Activated CD4-positive, alpha-beta memory T cell treated with anti-CD3 and anti-CD28 coated beads for 36 hours (primary cell): Measurements from ENCODE around the gene ARPC2. TPM values are rescaled to one million over a fixed set of nuclear protein-coding genes. Genes with fewer than 3 reads are reported as not detected.
A peak's percentile ranks its signal among the peaks of the same experiment; 100 is the strongest.

Experiments
- CTCF ChIA-PET: fragments of 350-600 bp; sonication (Branson Sonifier 250); formaldehyde crosslinking; loops from one replicate; lab custom pipeline; 2021; ENCODE audit warnings: antibody characterized with exemption, inconsistent platforms; lab: Charles Lee
- POLR2A ChIA-PET: fragments of 350-600 bp; sonication (Branson Sonifier 250); formaldehyde crosslinking; loops from one replicate; lab custom pipeline; 2021; ENCODE audit warnings: antibody characterized with exemption; lab: Charles Lee
- DNase-seq: peaks from one replicate; pipeline ENCODE4 v3.0.0-alpha.2; 2020
- H3K27ac Mint-ChIP-seq: one replicate; pipeline ENCODE4 v1.8.0; 2021; ENCODE audit warnings: mixed read lengths
- H3K27me3 Mint-ChIP-seq: one replicate; pipeline ENCODE4 v1.8.0; 2021; ENCODE audit warnings: mixed read lengths
- H3K36me3 Mint-ChIP-seq: one replicate; pipeline ENCODE4 v1.8.0; 2021; ENCODE audit warnings: mixed read lengths
- H3K4me1 Mint-ChIP-seq: one replicate; pipeline ENCODE4 v1.8.0; 2021; ENCODE audit warnings: low read depth, mixed read lengths
- H3K4me3 Mint-ChIP-seq: one replicate; pipeline ENCODE4 v1.8.0; 2021; ENCODE audit warnings: mild to moderate bottlenecking, mixed read lengths
- H3K9me3 Mint-ChIP-seq: one replicate; pipeline ENCODE4 v1.8.0; 2021; ENCODE audit warnings: mixed read lengths
- intact Hi-C: fragments of 100-400 bp; cut with micrococcal nuclease; formaldehyde crosslinking; loops from one replicate; pipeline ENCODE4 v1.15.1; 2023
- total RNA-seq, 2 experiments: library from RNA; stranded (reverse); gene quantifications; one replicate each; pipeline ENCODE4 v1.2.3, GENCODE V29; 2021

The ARPC2 gene
- total RNA-seq, 2 experiments from 2014 or later: 564 to 570 TPM

DNA sequence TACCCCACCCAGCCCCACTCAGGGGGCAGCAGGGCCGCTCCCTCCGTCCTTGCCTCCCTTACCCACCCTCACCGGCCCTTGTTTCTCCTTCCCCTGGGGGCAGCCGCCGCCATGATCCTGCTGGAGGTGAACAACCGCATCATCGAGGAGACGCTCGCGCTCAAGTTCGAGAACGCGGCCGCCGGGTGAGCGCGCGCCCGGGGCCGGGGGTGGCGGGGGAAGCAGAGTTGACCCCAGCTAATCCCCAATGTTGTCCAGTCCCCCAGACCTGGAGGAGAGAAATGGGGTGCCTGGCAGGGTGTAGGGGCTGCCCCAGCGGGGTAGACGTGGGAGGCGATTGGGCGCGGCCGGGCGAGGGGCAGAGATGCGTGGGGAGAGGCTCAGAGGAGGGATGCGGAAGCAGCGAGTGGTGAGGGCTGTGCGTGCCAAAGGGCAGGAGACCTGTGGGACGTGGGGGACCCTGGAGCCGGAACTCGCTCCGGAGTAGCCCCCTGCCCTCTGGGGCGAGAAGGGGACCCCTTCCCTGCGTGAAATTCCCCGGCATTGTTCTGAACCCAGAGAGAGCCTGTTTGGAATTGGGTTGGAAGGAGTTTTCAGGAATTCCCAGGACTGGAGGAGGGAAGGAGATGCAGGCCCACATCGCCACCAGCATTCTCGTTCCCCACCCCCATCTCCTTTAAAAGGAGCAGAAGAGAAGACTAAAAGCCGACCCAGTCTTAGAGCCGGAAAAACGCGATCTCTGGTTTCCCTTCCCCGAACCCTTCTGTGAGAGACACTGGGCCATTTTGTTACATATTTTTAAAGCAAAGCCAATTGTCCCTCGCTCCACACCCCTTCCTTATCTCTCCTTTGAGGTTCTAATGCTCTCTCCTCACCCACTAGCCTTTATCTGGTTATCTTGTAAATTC is 625 bp downstream of the ARPC2 start:
- POLR2A ChIA-PET: interaction anchor here (0.6 to 2.3 kb wide), 5 partner anchors 12 to 69 kb away, joined by 4 to 12 read pairs (median 6); partner anchors contain the start of genes AAMP and PNKD
- DNase-seq: peak; percentile 86
- no peaks in the 10 kb centered on the region for H3K27me3 Mint-ChIP-seq
- H3K4me3 Mint-ChIP-seq: peak overlapping the region; percentile 83
- CTCF ChIA-PET: interaction anchor here (1.0 to 4.6 kb wide), 4 partner anchors 11 to 40 kb away, joined by 3 to 30 read pairs (median 8); no protein-coding TSS in a partner anchor
- intact Hi-C loops: loop anchor here (1.0 to 5.0 kb wide), 7 partner anchors 12 to 680 kb away; partner anchors contain the start of genes AAMP, CNOT9, PNKD and USP37
- peaks cover 41% of the 10 kb centered on the region for H3K4me1 Mint-ChIP-seq
- H3K36me3 Mint-ChIP-seq: peaks cover 44% of the 10 kb centered on the region
- peak overlapping the region; percentile 91 for H3K27ac Mint-ChIP-seq
- no peaks in the 10 kb centered on the region for H3K9me3 Mint-ChIP-seq

DNA sequence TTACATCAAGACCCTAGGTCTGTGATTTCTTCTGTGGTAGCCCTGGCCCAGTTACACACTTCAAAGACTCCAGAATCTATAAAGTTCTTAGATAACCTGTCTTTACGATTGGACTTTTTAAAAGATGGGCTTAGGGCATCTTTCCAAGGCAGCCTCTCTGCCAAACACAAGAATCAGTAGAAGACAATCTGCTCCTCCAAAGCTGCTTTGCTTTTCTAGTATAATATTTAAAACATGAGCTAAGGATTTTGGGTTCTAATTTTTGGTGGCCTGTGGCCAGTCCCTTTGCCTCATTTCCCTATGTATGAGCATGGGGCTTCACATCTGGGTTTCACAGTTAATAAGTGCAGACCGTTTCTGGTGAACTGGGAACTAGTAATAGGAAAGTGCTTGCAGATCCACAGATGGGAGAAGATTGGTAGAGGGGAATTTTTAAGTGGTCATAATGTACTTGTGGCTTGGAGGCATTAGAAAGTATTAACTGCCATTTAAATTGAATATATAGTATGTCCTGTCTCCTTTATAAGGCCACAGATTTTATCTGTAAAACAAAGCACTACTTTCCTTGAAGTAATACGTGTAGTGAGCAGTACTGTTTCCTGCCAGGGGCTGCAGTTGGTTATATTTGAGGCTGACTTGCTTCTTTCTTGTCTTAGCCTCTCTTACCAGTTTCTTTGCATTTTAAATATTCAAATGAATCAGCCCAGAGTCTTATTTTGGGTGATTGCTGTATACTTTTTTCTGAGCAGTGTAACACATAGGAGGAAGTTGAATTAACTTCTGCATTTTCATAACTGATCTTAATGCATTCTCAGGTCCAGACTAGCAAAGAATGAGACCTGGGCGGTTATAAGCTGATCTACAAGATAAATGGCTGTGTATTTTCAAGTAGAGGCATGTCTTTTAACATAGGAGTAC is 1.5 kb downstream of the ARPC2 start:
- H3K4me1 Mint-ChIP-seq: peaks cover 50% of the 10 kb centered on the region
- ChIA-PET POLR2A (interaction anchor here (0.6 to 2.3 kb wide), 3 partner anchors 11 to 52 kb away, joined by 4 to 12 read pairs (median 6); partner anchors contain the start of genes AAMP and PNKD), CTCF (interaction anchor here (0.8 to 4.6 kb wide), 4 partner anchors 8 to 36 kb away, joined by 3 to 30 read pairs (median 4); no protein-coding TSS in a partner anchor)
- peak overlapping the region; percentile 91 for H3K27ac Mint-ChIP-seq
- H3K27me3 Mint-ChIP-seq: no peaks in the 10 kb centered on the region
- no peaks in the 10 kb centered on the region for H3K9me3 Mint-ChIP-seq
- peaks cover 48% of the 10 kb centered on the region for H3K36me3 Mint-ChIP-seq
- intact Hi-C loops: loop anchor here (1.0 to 5.0 kb wide), 6 partner anchors 11 to 679 kb away; partner anchors contain the start of genes CNOT9 and USP37
- DNase-seq: peak; percentile 65
- peak overlapping the region; percentile 83 for H3K4me3 Mint-ChIP-seq

DNA sequence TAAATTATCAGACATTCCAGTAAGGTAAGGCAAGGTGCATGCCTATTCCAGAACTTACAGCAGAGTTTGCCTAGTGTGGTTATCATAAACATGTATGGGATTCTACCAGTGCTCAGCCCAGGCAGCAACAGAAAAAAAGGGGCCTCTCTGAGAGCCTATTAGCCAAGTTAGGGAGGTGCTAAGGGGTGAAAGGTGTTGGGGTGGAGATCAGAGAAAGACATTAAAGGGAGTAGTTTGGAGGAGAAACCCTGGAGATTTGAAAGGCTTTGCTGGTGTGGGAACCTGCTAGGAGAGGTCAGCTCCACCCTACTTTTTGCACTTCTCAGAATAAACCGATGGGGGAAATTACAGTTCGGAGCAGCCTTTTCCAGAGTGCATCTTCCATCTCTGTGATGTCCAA is 2.9 kb downstream of the ARPC2 start:
- H3K36me3 Mint-ChIP-seq: peaks cover 61% of the 10 kb centered on the region
- H3K27ac Mint-ChIP-seq: peak overlapping the region; percentile 91
- no peaks in the 10 kb centered on the region for H3K9me3 Mint-ChIP-seq
- POLR2A ChIA-PET: interaction anchor here (1.2 to 2.3 kb wide), 4 partner anchors 9 to 67 kb away, joined by 4 to 12 read pairs (median 8); partner anchors contain the start of genes AAMP and PNKD
- H3K27me3 Mint-ChIP-seq: no peaks in the 10 kb centered on the region
- H3K4me1 Mint-ChIP-seq: peaks cover 64% of the 10 kb centered on the region
- CTCF ChIA-PET: interaction anchor here (1.3 to 4.6 kb wide), 2 partner anchors 10 to 37 kb away, joined by 3 to 30 read pairs; no protein-coding TSS in a partner anchor
- peak overlapping the region; percentile 83 for H3K4me3 Mint-ChIP-seq
- intact Hi-C loops: loop anchor here (2.0 to 5.0 kb wide), 2 partner anchors 177 to 677 kb away; no protein-coding TSS in a partner anchor
- DNase-seq: no peak

DNA sequence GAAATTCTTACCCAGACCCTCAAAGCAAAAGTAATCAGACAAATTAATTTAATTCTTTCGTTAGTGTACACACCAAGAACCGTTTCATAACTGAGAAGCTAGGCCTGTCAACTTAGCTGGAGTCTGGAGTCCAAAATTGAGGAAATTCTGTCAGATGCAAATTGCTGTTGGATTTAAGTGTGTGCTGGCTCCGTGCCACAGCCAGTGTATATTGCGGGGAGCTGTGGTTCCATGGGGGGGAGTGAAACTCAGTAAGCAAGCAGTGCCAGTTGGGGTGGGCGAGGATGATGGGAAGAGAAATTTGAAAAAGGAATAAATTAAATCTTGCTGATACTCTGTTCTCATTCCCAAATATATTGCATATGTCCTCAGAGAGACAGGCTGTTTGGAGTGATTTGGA is 4.0 kb downstream of the ARPC2 start:
- CTCF ChIA-PET: interaction anchor here (0.5 to 4.6 kb wide), 4 partner anchors 9 to 49 kb away, joined by 3 to 30 read pairs (median 7); partner anchors contain the start of genes AAMP and PNKD
- DNase-seq: no peak
- H3K9me3 Mint-ChIP-seq: no peaks in the 10 kb centered on the region
- peaks cover 73% of the 10 kb centered on the region for H3K4me1 Mint-ChIP-seq
- peak overlapping the region; percentile 91 for H3K27ac Mint-ChIP-seq
- H3K27me3 Mint-ChIP-seq: no peaks in the 10 kb centered on the region
- POLR2A ChIA-PET: interaction anchor here (1.2 to 1.9 kb wide), 3 partner anchors 8 to 66 kb away, joined by 4 to 10 read pairs (median 5); no protein-coding TSS in a partner anchor
- peaks cover 70% of the 10 kb centered on the region for H3K36me3 Mint-ChIP-seq
- H3K4me3 Mint-ChIP-seq: peak overlapping the region; percentile 83
- intact Hi-C loops: no loop called here

DNA sequence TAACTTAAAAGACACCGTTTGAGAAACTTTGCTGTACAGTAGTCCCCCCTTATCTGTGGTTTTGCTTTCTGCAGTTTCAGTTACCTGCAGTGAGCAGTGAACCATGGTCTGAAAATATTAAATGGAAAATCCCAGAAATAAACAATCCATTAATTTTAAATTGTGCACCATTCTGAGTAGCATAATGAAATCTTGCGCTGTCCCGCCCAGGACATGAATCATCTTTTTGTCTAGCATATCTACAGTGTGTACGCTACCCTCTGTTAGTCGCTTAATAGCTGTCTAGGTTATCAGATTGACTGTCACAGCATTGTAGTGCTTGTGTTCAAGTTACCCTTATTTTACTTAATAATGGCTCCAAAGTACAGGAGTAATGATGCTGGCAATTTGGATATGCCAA is 6.1 kb downstream of the ARPC2 start:
- POLR2A ChIA-PET: no interaction called here
- H3K4me1 Mint-ChIP-seq: peaks cover 82% of the 10 kb centered on the region
- peak; percentile 43 for DNase-seq
- H3K4me3 Mint-ChIP-seq: peak overlapping the region; percentile 36
- no peaks in the 10 kb centered on the region for H3K9me3 Mint-ChIP-seq
- no peaks in the 10 kb centered on the region for H3K27me3 Mint-ChIP-seq
- H3K36me3 Mint-ChIP-seq: peaks cover 74% of the 10 kb centered on the region
- H3K27ac Mint-ChIP-seq: peak overlapping the region; percentile 77
- intact Hi-C loops: no loop called here
- CTCF ChIA-PET: interaction anchor here (1.4 to 2.8 kb wide), 2 partner anchors 37 to 47 kb away, joined by 3 to 9 read pairs; partner anchors contain the start of genes AAMP and PNKD

DNA sequence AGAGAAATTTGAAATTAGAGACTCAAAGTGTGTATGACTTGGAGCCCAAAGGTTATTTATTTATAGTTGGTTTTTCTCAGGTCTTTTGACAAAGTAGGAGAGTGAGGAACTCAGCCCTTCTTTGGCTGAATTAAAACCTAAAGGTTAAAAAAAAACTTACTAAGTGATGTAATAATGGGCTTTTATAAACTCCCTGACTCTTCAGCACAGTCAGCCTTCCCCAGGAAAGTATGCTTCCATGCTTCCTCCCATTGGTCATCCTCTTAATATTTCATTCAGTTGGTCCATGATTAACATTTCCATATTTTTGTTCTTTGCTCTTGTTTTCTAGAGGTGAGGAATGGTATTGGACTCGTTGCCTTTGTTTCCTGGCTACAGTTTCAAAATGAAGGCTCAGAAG is 7.2 kb downstream of the ARPC2 start:
- no peak for DNase-seq
- Mint-ChIP-seq H3K27me3 (no peaks in the 10 kb centered on the region), H3K27ac (peak overlapping the region; percentile 77), H3K4me1 (peaks cover 92% of the 10 kb centered on the region), H3K36me3 (peaks cover 73% of the 10 kb centered on the region), H3K9me3 (no peaks in the 10 kb centered on the region), H3K4me3 (peak overlapping the region; percentile 22)
- CTCF ChIA-PET: interaction anchor here (2.9 kb wide), 1 partner anchor 34 kb away, joined by 18 read pairs; no protein-coding TSS in a partner anchor
- intact Hi-C loops: no loop called here
- POLR2A ChIA-PET: no interaction called here

DNA sequence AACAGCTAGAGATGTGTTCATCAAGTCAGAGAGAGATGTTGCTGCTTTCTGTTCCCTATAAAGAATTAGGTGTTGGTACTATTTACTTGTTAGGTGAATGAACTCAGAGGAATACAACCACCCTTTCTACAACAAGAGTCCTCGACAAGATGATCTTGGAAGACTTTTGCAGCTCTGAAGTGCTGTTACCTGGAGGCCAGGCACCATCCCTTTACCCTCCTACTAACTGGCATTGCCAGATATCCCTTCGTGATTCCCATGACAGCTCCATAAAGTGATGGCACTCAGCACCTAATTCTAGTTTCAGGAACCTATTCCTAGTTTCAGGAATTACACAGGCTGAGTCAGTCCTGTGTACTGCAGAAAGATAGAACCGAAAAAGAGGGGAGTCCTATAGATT is 9.9 kb downstream of the ARPC2 start:
- POLR2A ChIA-PET: no interaction called here

DNA sequence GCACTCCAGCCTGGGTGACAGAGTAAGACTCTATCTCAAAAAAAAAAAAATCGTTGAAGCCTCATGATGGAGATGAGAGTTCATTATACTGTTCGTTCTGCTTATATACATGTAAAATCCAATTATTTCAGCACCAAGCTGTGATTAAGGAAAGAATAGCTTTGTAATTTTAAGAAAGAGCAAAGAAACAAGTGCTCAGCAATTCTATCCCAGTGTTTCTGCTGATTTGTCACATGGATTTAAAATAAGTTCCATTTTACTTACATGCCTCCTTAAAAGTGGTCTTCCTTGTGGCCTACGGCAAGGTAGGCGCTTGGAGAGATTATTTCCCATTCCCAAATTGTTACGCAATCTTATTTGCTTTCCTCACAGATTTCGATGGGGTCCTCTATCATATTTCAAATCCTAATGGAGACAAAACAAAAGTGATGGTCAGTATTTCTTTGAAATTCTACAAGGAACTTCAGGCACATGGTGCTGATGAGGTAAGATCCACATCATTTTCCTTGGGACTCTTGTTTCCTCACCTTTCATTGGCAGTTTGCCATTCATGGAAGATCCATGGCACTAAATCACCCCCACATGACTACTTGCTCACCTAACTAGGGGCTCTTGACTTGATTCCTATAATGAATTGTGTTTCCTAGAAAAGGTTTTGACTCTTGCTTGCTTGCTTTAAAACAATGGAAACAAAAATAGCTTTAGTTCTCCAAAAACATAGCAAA is 11.5 kb downstream of the ARPC2 start:
- ChIA-PET POLR2A (interaction anchor here (1.1 to 1.7 kb wide), 5 partner anchors 8 to 29 kb away, joined by 3 to 10 read pairs (median 4); no protein-coding TSS in a partner anchor), CTCF (interaction anchor here (0.6 to 3.8 kb wide), 6 partner anchors 8 to 42 kb away, joined by 3 to 30 read pairs (median 4); partner anchors contain the start of genes AAMP, ARPC2 and PNKD)
- Mint-ChIP-seq H3K9me3 (no peaks in the 10 kb centered on the region), H3K4me3 (no peak overlapping the region), H3K36me3 (peaks cover 74% of the 10 kb centered on the region), H3K27me3 (no peaks in the 10 kb centered on the region), H3K27ac (peak overlapping the region; percentile 91), H3K4me1 (peaks cover 76% of the 10 kb centered on the region)
- intact Hi-C loops: loop anchor here (1.0 to 2.0 kb wide), 5 partner anchors 10 to 58 kb away; partner anchors contain the start of genes AAMP and PNKD
- DNase-seq: no peak

More for the DNA sequence above, 9.9 kb downstream of the ARPC2 start:
- DNase-seq: no peak
- CTCF ChIA-PET: interaction anchor here (1.3 to 2.9 kb wide), 4 partner anchors 8 to 43 kb away, joined by 4 to 18 read pairs (median 5); partner anchors contain the start of genes AAMP and PNKD
- peaks cover 67% of the 10 kb centered on the region for H3K36me3 Mint-ChIP-seq
- no peak overlapping the region for H3K4me3 Mint-ChIP-seq
- H3K4me1 Mint-ChIP-seq: peaks cover 87% of the 10 kb centered on the region
- no peaks in the 10 kb centered on the region for H3K27me3 Mint-ChIP-seq
- intact Hi-C loops: no loop called here
- H3K27ac Mint-ChIP-seq: peak overlapping the region; percentile 77
- H3K9me3 Mint-ChIP-seq: no peaks in the 10 kb centered on the region

DNA sequence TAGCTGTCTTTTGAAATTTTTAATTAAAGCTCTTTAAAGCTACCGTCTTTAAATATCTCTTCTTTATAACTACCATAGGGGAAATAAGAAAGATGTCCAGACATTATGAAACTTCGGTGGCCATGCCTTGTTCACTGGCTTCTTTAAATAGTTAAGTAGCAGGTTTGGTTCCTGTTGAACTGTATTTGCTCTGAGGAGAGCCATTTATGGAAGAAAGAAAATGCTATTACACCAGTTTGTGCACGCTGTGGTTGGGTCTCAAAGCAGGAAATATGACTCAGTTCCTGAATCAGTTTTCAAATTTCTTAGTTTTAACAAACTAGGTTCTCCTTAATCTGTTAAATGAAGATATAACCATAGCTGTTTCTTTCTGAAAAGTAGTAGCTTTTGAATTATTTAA is 12.2 kb downstream of the ARPC2 start:
- peak overlapping the region; percentile 91 for H3K27ac Mint-ChIP-seq
- H3K36me3 Mint-ChIP-seq: peaks cover 74% of the 10 kb centered on the region
- H3K4me3 Mint-ChIP-seq: peak overlapping the region; percentile 4
- POLR2A ChIA-PET: interaction anchor here (0.9 to 1.7 kb wide), 9 partner anchors 9 to 61 kb away, joined by 3 to 10 read pairs (median 4); partner anchors contain the start of genes AAMP and PNKD
- intact Hi-C loops: loop anchor here (1.0 to 2.0 kb wide), 5 partner anchors 11 to 57 kb away; partner anchors contain the start of genes AAMP and PNKD
- H3K27me3 Mint-ChIP-seq: no peaks in the 10 kb centered on the region
- DNase-seq: peak; percentile 63
- peaks cover 74% of the 10 kb centered on the region for H3K4me1 Mint-ChIP-seq
- H3K9me3 Mint-ChIP-seq: no peaks in the 10 kb centered on the region
- CTCF ChIA-PET: interaction anchor here (1.1 to 3.8 kb wide), 7 partner anchors 8 to 43 kb away, joined by 3 to 30 read pairs (median 4); partner anchors contain the start of genes AAMP, ARPC2 and PNKD

DNA sequence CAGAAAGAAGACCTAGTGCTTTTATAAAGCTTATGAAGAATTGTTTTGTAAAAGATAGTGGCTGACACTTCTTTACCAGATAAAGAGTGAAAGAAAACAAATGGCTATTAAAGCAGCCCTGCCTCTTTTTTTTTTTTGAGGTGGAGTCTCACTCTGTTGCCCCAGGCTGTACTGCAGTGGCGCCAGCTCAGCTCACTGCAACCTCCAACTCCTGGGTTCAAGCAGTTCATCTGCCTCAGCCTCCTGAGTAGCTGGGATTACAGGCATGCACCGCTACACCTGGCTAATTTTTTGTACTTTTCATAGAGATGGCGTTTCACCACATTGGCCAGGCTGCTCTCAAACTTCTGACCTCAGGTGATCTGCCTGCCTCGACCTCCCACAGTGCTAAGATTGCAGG is 12.9 kb downstream of the ARPC2 start:
- Mint-ChIP-seq H3K9me3 (no peaks in the 10 kb centered on the region), H3K4me3 (no peak overlapping the region), H3K36me3 (peaks cover 75% of the 10 kb centered on the region), H3K27me3 (no peaks in the 10 kb centered on the region), H3K4me1 (peaks cover 72% of the 10 kb centered on the region), H3K27ac (peak overlapping the region; percentile 69)
- ChIA-PET CTCF (interaction anchor here (0.9 to 3.8 kb wide), 7 partner anchors 8 to 44 kb away, joined by 3 to 30 read pairs (median 4); partner anchors contain the start of genes AAMP, ARPC2 and PNKD), POLR2A (interaction anchor here (0.9 to 1.7 kb wide), 9 partner anchors 9 to 61 kb away, joined by 3 to 10 read pairs (median 4); partner anchors contain the start of genes AAMP and PNKD)
- DNase-seq: peak; percentile 50
- intact Hi-C loops: loop anchor here (1.0 to 2.0 kb wide), 5 partner anchors 12 to 56 kb away; partner anchors contain the start of genes AAMP and PNKD
